DMS 273 (cell line): ENCODE measurements around the gene SCFD2.

Source experiments
- DNase-seq: peaks from one replicate; lab custom pipeline; 2025; ENCODE audit not compliant: unreplicated experiment; lab: John Stamatoyannopoulos, UW

SCFD2 gene

DNA sequence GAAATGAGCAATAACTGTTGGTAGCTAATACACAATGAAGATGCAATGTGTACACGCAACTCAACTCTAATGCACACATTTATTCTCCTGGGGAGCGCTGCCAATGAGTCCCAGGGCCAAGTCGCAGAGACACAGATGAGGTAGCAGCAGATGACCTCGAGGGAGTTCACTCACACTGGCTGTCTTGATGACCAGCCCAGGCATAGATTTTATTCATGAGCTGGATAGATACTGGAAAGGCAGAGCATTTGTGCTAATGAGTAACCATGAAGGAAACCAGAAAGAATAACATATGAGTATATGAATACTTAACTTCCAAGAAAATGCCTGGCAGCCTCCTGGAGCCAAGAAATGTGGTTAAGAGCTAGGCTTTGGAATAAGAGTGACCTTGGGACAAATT is 461.4 kb downstream of the SCFD2 start:
- no peak for DNase-seq

DNA sequence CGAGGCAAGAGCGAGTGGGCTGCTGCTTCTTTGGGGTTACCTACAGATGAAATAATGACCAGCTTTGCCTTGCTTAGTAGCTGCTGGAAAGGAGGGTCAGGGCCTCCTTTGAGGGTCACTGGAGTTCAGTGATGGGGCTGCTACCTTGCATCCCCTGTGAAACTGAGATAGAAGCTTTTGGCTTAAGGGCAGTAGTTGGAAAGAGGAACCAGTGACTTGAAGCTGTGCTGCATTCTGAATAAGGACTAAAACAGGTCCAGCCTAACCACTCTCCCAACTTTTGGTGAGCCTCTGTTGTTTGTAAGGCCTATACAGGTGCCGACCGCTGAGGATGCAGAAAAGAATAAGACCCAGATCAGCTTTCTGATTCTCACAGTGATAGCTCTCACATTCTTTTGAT is 462.6 kb downstream of the SCFD2 start:
- no peak for DNase-seq

DNA sequence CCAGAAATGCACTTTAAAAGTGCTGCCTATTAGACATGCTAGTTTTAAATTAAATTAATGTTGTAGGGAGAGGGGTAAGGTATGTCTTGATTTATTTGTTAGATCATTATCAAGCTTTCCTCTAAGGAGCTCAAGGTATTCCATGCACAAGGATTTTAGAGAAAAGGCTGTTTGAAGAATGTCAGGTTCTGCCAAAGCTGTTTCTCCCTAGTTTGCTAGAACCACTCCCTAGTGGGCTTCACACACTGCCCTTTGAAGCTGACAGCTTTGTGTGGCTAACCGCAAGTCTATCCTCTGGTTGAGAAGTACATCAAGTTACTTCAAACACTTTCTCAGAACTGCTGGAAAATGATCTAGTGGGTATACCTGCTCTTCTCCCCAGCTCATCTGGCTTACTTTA is 471.4 kb downstream of the SCFD2 start:
- DNase-seq: no peak

DNA sequence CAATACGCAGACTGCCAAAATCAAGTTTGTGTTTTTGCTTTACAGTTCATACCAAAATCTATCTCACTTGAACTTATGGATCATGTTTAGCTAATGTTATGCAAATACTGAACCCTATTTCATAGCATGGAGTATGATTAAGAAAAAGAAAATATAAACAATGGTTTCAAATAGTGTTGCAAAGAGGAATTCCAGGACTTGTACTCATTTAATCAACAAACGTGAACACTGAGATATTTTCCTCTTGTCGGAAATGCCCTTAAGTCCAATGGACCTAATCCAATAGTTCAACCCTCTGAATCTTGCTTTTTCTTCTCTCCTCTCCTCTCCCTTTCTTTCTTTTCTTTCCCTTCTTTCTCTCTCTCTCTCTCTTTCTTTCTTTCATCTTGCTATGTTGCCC is 473.0 kb downstream of the SCFD2 start:
- DNase-seq: no peak

DNA sequence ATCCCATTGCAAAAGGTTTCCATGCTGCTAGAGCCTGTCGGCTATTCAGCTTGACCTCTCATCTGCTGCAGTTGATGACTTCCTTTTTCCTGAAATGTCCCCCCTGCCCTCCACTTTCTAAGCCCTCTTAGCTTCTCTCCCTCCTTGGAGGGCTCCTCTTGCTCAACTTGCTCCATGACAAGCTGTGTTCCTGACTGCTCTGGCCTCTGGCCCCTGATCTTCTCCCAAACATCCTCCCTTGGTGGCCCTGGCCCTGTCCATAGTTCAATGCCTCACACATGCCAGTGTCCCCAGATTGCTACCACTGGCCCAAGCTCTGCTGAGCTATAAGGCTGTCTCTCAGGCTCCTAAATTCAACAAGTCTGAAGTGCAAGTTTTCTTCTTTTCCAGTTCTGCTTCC is 474.1 kb downstream of the SCFD2 start:
- no peak for DNase-seq

DNA sequence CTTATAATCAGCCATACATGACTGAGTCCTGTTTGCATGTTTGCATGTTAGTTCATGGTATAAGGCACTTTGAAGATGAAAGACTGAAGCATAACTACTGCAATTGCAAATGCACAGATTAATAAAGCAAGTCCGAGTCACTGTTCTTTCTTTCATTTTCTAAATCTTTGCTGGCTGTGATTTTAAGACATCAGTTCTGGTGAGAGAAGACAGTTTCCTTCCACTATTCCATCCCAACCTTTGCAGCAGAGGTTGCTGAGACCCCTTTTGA is 475.4 kb downstream of the SCFD2 start:
- DNase-seq: no peak

DNA sequence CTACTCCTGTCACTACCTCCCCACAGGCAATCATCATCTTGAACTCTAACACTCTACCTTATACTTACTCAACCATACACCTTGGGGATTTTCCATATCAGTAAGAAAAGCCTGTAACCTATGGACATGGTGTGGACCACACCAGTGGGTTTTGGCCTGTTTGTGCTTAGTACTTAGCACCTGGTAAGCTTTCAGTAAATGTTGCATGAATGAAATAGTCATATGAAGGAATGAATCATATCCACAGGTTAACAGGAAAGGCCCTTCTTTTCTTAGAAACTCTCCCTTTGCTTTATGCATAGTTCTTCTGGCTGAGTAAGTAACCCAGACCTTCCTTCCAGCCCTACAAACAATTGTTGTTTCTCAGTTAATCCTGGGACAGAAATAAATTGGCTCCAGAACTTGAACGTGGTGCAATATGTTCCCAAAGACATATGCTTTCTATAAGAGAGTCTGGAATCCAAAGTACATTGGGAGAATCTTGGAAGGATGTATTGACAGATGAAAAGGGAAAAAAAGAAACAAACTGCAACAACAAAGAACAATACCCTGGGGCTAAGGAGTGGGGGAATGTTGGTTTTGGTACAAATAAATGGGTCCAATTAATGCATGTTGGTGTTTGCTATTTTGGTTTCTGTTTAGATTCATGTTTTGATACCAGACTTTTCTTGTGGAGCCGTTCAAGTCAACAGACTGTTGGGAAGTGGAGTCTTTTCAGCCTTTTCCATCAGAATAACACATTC is 475.9 kb downstream of the SCFD2 start:
- DNase-seq: no peak

DNA sequence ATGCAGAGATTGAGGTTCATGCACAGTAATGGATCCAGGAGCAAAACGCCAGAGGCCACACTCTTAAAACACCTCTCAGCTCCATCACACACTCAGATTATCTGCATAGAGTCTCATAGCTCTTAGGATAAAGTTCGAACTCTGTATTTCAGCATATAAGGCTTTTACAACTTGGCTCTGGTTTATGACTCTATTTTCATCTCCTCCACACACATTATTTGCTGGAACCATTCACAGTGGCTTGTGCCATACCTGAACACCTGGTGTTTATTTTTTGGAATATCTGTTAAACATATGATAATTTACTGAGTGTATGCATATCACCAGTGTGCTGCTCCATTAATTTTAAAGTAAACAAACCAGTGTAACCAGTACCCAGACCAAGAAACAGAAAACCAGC is 476.5 kb downstream of the SCFD2 start:
- no peak for DNase-seq

DNA sequence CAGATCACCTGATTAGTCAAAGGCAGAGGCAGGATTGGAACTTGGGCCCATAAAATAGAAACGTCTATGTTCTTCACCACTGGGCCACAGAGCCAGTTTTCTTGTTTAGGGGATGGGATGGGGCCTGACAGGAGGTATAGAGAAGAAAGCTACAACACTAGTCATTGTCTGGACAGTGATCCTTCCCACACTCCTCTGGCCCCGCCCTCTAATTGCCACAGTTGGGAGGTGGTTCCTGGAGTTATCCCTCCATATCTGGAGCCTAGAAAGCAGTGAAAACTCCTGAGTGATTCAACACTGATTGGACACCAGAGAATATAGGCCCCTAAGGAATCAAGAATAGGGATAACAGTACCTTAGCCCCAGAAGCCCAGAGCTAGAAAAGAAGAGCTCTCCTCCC is 480.9 kb downstream of the SCFD2 start:
- DNase-seq: no peak

DNA sequence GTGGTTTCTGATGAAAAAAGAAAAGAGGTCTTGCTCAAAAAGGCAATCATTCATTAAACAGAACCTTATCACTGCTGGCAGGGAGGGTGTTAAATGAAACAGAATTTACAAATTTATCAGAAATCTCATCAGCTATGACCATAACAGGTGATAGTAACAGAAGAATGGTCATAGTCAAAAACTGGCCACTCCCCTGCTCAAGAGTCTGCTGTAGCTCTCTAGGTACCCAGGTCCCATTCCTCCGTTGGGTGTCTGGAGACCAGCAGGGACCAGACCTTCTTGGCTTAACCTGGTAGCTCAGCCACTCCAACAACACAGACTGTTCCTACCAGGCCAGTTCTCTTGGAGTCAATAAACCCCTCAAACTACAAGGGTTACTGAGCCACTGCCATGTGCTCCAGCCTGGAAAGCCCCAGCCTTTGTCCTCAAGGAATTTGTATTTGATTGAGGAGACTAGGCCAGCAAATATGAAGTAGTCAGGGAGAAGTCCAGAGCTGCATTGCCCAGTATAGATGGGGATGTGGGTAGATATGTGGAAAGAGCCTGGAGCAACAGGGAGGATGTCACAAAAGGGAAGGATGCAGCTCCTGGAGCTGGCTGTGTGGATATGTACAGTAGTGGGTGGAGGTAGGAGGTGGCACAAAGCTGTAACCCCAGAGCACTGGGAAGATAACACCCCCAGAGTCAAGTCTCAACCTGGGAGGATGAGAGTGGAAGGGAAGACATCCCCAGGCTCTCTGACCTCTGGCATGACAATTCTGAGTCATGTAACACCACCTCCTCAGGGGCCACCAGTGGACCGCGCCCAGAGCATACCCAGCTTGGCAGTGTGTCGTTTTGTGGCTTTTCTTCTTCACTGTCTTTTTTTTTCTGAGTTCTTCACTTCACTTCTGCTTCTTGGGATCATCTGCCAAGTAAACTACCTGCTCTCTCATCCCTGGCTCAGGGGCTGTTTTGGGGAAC is 481.9 kb downstream of the SCFD2 start:
- DNase-seq: no peak

DNA sequence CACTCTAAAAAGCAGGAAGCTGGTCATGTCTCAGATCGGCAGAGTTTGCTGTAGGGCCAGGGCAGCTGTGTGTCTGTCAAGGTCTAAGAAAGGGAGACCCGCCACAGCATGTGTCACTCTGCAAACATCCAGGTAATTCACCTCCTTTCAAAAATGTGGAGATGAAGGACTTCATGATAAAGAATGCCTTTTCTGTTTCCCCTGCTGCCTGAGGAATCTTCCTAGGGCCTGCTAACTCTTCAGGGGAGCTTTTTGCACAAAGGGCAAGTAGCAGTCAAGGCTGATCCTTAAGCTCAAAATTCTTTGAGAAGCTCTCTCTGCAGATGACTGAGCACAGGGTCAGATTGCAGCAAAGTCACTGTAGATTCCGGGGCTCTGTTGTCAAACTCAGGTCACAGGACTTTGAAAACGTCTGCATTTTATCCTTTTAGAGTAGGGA is 482.7 kb downstream of the SCFD2 start:
- no peak for DNase-seq

DNA sequence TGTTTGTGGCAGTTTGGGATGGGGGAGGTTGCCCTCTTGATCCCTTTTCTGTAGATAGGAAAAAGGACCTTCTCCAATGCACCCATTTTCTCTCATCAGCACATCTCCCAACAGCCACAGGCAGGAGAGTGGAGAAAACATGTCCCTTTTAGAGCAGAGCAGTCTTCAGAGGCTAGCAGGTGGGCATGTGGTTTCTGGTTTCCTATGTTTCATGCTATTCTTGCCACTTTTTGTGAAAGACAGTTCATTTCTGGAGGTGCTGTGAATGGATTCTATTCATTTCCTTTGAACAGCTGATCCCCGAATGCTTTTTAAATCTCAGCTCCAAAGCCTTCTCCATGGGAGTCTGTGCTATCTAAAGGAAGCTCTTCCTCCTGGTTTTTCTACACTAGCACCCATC is 484.9 kb downstream of the SCFD2 start:
- no peak for DNase-seq

DNA sequence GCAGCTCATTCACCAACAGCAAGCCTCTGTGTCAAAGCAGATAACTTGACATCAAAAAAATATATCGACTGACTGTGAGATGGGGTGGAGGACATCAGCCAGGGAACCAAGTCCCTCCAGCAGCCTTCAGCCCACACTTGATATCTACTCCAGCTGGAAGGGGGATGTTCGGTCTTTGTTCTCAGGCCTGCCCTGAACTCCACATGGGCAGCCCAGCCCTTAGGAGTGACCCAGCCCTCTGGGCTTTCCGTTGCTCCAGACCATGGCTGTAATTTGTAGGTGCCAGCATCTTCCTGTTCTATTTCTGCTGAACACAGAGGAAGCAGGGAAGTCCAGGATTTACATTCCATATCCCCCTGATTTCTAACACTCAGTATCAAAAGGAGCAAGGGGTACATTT is 486.4 kb downstream of the SCFD2 start:
- no peak for DNase-seq

DNA sequence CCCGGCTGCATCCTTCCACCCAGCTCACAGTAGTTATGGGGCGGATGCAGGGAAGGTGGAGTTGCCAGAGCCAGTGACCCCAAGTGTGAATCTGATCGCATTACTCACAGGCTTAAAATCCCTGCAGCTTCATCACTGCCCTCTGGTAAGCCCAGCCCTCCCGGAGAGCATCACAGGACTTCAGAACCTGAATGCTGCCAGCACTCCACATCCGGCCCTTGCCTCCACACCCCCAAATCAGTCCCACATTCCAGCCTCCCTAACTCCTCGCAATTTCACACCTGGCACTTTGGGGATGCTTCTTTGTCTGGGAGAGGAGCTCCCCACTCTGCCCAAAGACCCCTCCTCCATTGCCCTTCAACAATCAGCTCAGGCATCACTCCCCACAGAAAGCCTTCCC is 488.2 kb downstream of the SCFD2 start:
- DNase-seq: no peak

DNA sequence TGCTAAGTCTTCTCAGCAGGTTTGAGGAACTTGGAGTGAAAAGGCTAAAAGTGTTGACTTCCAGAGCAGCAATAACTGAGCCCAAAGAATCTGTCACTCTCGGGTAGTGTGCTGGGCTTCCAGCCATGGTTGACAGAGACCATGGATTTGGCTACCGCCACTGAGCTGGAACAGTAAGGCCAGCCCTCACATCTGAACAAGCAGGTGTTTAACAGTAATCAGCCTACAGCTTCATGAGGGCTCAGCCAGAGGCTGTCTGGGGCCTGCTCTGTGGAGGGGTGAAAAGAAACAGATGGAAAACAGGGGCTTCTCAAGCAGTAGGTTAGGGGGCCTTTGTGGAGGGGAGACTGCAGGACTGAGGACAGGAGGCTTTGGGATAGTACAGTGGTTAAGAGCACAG is 488.8 kb downstream of the SCFD2 start:
- DNase-seq: peak; percentile 12

DNA sequence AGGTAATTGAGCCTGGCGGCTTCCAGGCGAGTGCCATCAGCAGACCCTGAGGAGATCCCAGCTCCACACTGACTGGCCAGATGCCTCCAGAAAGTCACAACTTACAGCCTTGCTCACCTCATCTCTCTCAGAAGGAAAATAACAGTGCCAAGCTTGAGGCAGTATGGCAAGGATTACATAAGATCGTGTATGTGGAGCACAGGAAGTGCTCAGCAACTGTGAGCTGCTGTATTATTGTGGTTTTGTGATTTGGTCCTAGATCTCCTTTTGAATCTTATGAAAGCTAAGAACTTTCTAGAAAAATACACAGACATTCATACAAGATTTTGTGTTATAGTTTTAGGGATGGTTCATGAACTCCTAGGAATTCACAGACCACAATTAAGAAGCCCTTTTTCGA is 489.8 kb downstream of the SCFD2 start:
- DNase-seq: no peak

DNA sequence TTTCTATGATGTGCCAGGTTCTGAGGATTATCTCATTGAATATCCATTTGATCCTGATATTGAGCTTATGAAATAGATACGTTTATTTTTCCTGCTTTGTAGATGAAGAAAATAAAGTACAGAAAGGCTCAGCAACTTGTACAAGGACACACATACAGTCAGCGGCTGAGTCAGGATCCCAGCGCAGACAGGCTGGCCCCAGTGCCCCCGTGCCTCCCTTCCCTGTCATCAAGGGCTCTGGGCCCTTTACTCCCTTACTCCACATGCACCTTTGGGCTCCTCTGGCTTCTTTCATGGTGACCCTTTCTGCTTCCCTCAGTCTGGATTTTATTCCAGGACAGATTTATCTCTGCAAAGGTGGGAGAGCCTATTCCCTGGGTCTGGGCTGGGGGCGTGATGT is 490.9 kb downstream of the SCFD2 start:
- no peak for DNase-seq

DNA sequence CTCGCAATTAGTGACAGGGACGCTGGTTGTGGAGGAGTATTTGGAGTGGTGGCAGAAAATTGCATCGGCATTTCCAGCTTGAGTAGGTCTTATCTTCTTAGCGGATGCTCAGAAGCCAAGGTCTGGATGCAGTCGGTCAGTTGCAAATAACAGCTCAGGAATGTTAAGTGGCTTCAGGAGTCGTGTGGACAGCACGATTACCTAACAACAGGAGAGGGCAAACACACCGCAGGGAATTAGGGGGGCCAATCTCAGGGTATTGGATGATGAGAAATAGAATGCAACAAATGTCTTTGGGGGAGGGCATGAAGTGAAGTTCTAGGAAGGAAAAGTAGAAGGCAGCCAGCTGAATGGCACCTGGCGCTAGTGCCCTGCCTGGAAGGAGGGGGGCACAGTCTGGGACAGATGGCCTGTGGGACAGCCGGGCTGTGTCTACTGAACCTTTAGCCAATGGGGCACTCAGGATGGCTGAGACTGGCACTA is 492.0 kb downstream of the SCFD2 start:
- DNase-seq: peak; percentile 46

DNA sequence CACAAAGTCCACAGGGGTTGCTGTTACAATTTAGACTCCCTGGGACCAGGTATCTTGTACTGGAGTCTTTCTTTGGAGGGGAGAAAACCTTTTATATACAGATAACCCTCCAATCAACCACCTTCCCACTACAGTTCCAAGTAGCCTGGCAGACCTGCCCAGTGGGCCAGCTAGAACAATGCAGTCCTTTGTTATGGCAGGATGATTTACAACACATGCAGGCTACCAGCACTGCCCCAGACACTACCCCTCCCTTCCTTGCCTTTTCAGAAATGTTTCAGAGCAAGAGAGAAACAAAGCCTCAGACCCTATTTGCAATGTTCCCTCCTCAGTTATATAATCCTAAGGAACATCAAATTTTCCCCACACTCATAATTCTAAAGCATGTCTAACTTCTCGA is 492.7 kb downstream of the SCFD2 start:
- no peak for DNase-seq

DNA sequence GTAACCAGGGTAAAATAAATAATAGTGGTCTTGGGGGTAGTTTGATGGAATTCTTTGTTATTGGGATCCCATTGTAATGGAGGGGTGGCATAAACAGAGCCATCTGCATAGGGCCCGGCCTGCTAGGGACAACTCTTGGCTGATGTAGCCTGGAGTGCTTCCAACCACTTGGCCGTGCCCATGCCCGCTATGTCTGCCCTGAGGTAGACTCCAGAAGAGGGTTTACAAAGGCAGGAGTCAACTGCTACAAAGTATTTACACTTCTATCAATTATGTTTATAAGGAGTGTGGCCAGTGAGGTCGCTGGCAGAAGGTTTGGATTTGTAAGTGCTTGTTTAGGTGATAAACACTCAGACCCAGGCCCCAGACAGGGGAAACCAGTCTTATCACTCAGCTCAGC is 495.6 kb downstream of the SCFD2 start:
- peak; percentile 68 for DNase-seq

DNA sequence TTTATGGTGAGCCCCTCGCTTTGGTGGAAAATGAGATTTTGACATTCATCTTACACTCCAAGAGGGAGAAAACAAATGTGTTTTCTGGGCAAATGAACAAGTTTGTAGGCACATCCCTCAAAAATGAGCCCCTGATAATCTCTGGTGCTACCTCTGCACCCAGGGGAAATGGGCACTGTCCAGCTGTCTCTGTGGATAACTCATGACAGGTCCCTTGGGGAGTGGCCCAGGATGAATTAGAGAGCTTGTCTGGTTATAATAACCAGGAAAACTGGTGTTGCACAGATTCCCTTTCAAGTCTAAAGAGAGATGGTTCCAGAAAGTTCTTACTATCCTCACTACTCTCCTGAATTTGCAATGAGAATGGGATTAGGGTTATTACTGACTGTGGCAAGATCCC is 496.2 kb downstream of the SCFD2 start:
- peak; percentile 46 for DNase-seq

DNA sequence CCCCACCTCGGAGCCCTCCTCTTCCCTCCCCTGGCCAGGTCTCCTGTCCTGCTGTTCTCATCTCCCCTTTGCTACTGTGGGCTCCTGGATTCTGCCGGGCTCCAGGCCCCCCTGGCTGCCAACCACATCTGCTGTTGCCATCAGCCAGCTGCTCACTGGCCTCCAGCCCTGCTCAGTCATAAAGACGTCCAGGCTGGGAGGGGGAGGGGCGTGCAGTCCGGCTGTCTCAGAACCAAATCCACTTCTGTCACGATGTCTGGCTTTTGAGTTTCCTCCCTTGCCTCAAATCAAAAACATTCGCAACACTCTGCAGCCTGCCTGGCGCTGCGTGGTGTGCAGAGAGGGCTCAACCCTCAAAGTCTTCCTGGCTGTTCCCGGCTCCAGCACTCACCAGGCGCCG is 496.7 kb downstream of the SCFD2 start:
- peak; percentile 95 for DNase-seq
